ENCODE data around the gene EFCAB6. TPM values are rescaled to one million over a fixed set of nuclear protein-coding genes. Genes with fewer than 3 reads are reported as not detected.
A peak's percentile ranks its signal among the peaks of the same experiment; 100 is the strongest.

EFCAB6 gene
- 1 to 10 TPM in 1 of 2 donors, under 1 TPM in 1; 0.58 to 1.1 TPM for total RNA-seq
- long read RNA-seq, result 0 reads

GRCh38 chr22:43812149-43812842, at the start of gene EFCAB6:
EFCAB6 (minus strand) TSS chr22:43812305; CDS start chr22:43782318, 29,987 bp downstream.
- intact Hi-C loops (cut with DNase I, micrococcal nuclease), result no loop called here
- peak; percentile 98 for ATAC-seq

GRCh38 chr22:43861529-43861928, 49.4 kb upstream of the EFCAB6 start:
- intact Hi-C loops (cut with DNase I, micrococcal nuclease), result no loop called here
- DNase-seq (peak in 1 of 2 donors; percentile 8), ATAC-seq (no peak)

More at GRCh38 chr22:43812149-43812842, at the start of gene EFCAB6:
- DNase-seq, result peak; percentile 92 to 94

DNA sequence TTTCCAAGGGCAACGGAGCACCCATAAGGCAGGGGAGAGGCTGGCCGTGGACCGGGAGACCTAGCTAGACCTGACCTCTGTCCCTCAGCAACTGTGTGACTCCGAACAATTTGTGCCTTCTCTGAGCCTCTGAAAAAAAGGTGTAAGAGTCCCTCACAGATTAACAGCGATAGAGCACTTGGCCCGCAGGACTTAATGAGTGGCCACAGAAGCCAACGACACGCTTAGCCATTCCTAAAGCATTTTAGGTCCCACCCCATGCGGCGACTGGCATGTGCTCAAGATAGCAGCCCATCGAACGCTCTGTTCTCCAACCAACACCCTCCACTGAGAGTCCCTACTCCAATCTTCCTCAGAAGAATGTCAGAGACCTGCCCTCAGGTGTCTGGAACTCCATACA, 48.7 kb upstream of the EFCAB6 start:
- no peak for ATAC-seq
- intact Hi-C loops (cut with DNase I, micrococcal nuclease), result no loop called here
- DNase-seq, result peak in 1 of 2 donors; percentile 6

- no peak for ATAC-seq
- DNase-seq, result peak in 1 of 2 donors; percentile 9
- intact Hi-C loops (cut with DNase I, micrococcal nuclease), result no loop called here
These were observed 48.0 kb upstream of the EFCAB6 start for GRCh38 chr22:43860126-43860525.

DNA sequence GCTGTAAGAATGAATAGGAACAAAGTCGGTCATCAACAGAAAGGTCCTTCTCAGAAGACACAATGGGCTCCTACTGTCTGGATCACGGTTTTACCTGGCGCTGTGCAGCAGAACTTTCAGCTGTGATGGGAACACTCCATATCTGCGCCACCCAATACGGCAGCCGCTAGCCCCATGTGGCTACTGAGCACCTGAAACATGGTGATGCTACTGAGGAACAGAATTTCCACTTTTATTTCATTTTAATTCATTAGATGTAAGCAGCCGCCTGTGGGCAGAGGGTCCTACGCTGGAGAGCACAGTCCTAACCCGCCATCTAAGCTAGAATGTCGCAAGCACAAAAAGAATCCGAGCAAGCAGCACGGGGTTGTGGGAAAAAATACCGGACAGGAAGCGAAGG, 47.5 kb upstream of the EFCAB6 start:
- intact Hi-C loops (cut with DNase I, micrococcal nuclease), result no loop called here
- DNase-seq, result peak in 1 of 2 donors; percentile 10
- no peak for ATAC-seq

DNA sequence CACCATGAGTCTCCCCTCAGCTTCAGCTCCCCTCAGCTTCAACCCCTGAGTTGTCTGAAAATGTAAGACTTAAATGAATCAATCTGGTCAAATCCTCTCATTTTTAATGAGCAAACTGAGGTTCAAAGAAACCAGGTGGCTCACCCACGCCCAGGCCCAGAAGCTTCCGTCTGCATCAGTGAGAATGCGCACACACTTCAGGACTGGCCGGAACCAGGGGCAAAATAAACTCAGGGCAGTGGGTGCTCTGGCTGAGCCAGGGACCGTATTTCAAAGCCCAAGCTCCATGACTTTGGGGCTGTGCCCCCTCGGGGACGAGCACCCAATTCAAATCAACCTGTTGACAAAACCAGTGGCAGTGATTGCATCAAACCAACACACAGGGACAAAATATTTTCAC, 47.1 kb upstream of the EFCAB6 start:
- DNase-seq, result peak in 1 of 2 donors; percentile 4
- intact Hi-C loops (cut with DNase I, micrococcal nuclease), result no loop called here
- no peak for ATAC-seq

DNA sequence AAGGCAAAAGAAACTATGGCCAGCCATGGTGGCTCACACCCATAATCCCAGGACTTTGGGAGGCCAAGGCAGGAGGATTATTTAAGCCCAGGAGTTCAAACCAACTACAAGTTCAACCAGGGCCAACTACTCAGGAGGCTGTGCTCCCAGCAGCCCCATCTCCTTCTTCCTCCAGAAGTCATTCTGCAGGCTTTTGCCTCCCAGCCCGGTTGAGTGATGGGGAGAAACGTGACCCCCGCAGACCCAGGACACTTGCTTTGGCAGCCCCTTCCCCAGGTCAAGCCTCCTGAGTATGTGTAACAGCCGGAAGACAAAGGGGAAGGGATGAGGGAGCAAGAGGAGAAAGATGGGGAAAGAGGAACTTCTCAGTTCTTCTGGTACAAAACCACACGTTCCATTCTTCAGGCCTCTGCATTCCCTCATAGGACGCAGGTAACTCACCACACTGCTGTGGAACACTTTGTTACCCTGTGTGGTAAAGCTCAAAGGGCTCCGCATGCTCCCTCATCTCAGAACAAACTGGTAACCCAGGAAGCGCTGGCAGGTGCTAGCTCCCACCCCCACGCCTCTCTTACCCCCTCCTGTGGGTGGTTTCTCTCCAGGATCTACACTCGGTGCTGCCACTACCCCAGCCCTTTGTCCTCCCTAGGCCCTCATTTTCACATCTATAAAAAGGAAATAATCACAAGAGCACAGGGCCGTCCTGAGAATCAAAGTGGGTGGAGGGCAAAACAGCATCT, 46.2 kb upstream of the EFCAB6 start:
- intact Hi-C loops (cut with DNase I, micrococcal nuclease), result no loop called here
- DNase-seq (peak in 1 of 2 donors; percentile 5), ATAC-seq (no peak)

- DNase-seq, result no peak
- intact Hi-C loops (cut with DNase I, micrococcal nuclease), result no loop called here
- no peak for ATAC-seq
These were observed 45.3 kb upstream of the EFCAB6 start for GRCh38 chr22:43857367-43857766.

DNA sequence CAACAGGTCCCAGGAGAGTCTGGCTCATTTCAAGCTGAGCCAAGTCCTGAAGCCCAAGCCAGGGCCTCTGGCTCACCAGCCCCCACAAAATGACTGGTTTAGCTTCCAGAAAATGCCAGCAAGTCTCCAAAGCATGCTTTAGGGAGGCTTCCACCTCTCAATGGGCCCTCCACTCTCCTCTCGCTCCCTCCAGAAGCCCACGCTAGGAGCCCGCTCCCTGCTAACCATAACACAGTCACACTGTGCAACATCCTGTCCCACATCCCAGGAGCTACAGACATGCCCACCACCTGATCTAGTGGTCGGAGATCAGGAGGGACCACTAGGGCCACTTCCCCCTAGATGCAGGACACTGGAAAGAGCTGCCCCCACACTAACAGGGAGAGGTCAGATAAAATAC, 43.3 kb upstream of the EFCAB6 start:
- DNase-seq (peak in 1 of 2 donors; percentile 6), ATAC-seq (no peak)
- intact Hi-C loops (cut with DNase I, micrococcal nuclease), result no loop called here

GRCh38 chr22:43854786-43855271, 42.7 kb upstream of the EFCAB6 start:
- no peak for DNase-seq
- ATAC-seq, result no peak
- intact Hi-C loops (cut with DNase I, micrococcal nuclease), result no loop called here

DNA sequence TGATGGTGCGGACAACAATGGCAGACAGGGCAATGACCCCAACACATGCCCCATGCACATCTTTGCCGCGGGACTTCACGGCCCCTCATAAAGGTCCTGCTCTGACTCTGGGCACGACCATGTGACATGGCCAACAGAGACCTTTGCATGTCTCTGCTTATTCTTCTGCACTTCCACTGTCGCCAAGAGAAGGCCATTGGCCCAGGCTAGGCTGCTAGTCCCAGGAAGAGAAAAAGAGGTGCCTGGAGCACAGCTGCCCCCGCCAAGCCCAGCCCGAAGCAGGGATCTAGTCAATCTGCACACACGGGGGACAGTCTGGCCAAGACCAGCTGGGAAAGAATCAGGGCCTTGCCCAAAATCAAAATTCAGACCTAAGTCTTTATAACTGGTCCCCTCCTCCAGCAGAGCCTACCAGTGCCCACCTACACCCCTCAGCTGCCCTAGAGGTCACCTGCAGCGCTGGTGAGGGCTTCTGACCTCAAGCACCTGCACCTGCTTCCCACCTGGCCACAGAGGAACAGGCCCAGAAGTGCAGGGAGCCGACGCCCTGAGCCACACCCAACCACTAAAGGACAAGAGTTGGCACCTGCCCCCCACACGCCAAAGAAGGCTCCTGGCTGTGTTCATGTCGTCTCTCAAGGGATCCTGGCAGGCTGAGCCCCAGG, 42.1 kb upstream of the EFCAB6 start:
- intact Hi-C loops (cut with DNase I, micrococcal nuclease), result no loop called here
- peak in 1 of 2 donors; percentile 15 for DNase-seq

DNA sequence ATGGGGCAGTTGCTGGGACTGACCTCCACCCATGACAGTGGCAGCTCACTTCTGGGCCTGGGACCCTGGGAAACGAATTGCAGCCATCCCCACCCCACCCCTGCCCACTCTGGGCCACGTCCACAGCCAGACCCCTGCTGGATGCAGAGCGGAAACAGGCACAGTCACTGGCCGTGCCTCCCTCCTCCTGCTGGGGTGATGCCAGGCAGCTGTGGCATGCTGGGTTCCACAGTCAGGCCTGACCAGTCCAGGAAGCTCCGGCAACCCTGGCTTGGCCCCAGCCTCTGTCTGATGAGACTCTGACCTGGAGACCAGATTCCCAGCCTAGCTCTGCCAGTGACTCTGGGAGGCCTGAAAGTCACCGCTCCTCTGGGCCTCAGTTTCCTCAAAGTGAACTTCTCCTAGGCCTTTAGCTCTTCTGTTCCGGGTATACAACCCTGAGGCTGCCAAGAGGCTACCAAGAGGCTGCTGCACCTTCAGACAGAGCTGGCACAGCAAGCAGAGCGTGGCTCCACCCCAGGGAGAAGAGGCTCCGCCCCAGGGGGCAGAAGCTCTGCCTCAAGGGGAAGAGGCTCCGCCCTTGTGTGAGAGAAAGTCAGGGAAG, 41.3 kb upstream of the EFCAB6 start:
- ATAC-seq, result no peak
- intact Hi-C loops (cut with DNase I, micrococcal nuclease), result no loop called here
- peak in 1 of 2 donors; percentile 15 for DNase-seq

More for the DNA sequence above, 42.1 kb upstream of the EFCAB6 start:
- no peak for ATAC-seq

DNA sequence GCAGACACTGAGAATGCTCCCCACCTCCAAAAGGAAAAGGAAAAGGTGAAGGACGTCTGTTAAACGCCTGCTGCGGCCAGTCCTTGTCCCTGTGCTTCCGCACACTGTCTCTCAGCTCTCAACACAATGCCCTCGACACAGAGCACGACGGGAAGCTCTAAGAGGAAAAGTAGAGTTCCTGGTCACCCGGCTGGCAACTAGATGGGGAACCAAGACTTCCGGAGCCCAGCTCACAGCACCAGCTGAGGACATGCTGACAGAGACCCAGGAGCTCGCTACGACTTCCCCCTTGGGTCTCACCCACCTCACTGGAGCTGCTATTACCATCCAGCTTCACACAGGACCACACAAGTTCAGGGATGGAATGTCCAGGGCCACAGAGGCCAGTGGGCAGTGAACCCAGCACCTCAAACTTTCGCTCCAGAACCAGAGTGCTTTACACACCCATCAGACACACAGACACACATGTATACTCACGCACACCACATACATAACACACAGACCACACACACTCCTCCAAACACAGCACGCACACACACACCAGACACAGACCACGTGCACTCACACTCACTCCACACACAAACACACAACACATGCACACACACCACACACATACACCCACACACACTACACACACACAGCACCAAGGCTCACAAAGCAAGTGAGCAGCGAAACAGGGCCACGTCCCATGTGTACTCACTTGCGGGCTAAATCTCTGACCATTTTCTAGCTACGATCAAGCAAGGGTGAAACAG, 40.6 kb upstream of the EFCAB6 start:
- peak in 1 of 2 donors; percentile 20 for DNase-seq
- no peak for ATAC-seq
- intact Hi-C loops (cut with DNase I, micrococcal nuclease), result no loop called here

DNA sequence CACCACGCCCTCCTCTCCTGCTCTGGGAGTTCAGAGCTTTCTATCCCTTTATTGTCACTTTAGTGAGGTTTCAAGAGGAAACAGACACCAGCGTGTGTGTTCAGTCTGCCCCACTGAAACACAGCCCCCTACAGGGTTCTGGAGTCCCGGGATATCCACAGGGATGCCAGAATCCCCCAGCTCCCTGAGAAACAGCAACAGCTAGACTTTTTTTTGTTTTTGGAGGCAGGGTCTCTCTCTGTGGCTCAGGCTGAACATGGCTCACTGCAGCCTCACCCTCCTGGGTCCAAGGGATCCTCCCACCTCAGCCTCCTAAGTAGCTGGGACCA, 39.8 kb upstream of the EFCAB6 start:
- peak in 1 of 2 donors; percentile 1 for DNase-seq
- ATAC-seq, result no peak
- intact Hi-C loops (cut with DNase I, micrococcal nuclease), result no loop called here

- ATAC-seq (no peak), DNase-seq (peak in 1 of 2 donors; percentile 5)
- intact Hi-C loops (cut with DNase I, micrococcal nuclease), result no loop called here
These were observed 39.2 kb upstream of the EFCAB6 start for GRCh38 chr22:43851058-43851978.

- DNase-seq (peak in 1 of 2 donors; percentile 11), ATAC-seq (no peak)
- intact Hi-C loops (cut with DNase I, micrococcal nuclease), result no loop called here
These were observed 38.4 kb upstream of the EFCAB6 start for GRCh38 chr22:43850529-43850928.

DNA sequence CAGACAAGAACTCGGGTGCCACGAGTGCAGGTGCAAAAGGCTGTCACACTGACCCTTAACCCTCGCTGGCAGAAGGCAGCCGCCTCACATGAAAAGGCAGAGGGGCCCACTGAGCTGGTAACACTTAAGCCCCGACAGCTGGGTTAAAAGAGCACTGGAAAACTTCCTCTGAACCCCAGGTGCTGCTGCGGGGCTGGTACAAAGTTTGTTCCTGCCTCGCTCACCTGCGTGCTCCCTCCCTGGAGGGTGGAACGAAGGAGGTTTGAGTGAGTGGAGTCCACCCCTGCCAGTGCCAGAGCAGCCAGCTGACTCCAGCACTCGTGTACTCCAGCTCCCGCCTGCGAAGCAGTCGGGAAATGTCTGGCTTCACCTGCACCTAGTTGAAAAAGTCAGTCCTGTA, 37.6 kb upstream of the EFCAB6 start:
- no peak for ATAC-seq
- DNase-seq, result no peak
- intact Hi-C loops (cut with DNase I, micrococcal nuclease), result no loop called here
